BLaER1 (cell line): ENCODE results near the gene ERG.
A peak's percentile ranks its signal among the peaks of the same experiment; 100 is the strongest.

Experiments used
- H3K27ac ChIP-seq: shearing (Covaris generic); formaldehyde crosslinking; 2 replicates; pipeline ENCODE4 v1.8.1; 2022
- H3K27me3 ChIP-seq: shearing (Covaris generic); formaldehyde crosslinking; 2 replicates; pipeline ENCODE4 v1.8.1; 2022
- H3K36me3 ChIP-seq: shearing (Covaris generic); formaldehyde crosslinking; 2 replicates; pipeline ENCODE4 v1.8.1; 2022
- H3K4me1 ChIP-seq: shearing (Covaris generic); formaldehyde crosslinking; 2 replicates; pipeline ENCODE4 v1.8.1; 2022
- H3K4me2 ChIP-seq: shearing (Covaris generic); formaldehyde crosslinking; 2 replicates; pipeline ENCODE4 v1.8.1; 2022
- H3K4me3 ChIP-seq: shearing (Covaris generic); formaldehyde crosslinking; 2 replicates; pipeline ENCODE4 v1.8.1; 2022
- H3K9ac ChIP-seq: shearing (Covaris generic); formaldehyde crosslinking; 2 replicates; pipeline ENCODE4 v1.8.1; 2022
- H3K9me3 ChIP-seq: shearing (Covaris generic); formaldehyde crosslinking; 2 replicates; pipeline ENCODE4 v1.8.1; 2022
- H4K20me1 ChIP-seq: shearing (Covaris generic); formaldehyde crosslinking; 2 replicates; pipeline ENCODE4 v1.8.1; 2022
- Cebpa-rat ChIP-seq: shearing (Covaris generic); IDR thresholded peaks from 2 replicates; pipeline ENCODE4 v1.8.1; 2022

Gene ERG

GRCh38 chr21:38358666-38359065 is 139.6 kb downstream of the ERG start:
- H3K4me3 ChIP-seq = no peak overlapping the region
- no peaks in the 10 kb centered on the region for H3K36me3 ChIP-seq
- H3K27me3 ChIP-seq = no peaks in the 10 kb centered on the region
- H3K4me2 ChIP-seq = no peak overlapping the region
- no peaks in the 10 kb centered on the region for H3K9me3 ChIP-seq
- no peak overlapping the region for H3K27ac ChIP-seq
- peaks cover 21% of the 10 kb centered on the region for H3K4me1 ChIP-seq
- H4K20me1 ChIP-seq = no peaks in the 10 kb centered on the region
- no peak for TF ChIP-seq Cebpa-rat
- H3K9ac ChIP-seq = no peak overlapping the region

GRCh38 chr21:38358098-38358497 is 140.2 kb downstream of the ERG start:
- no peak overlapping the region for H3K4me2 ChIP-seq

GRCh38 chr21:38356883-38357625 is 141.2 kb downstream of the ERG start:
- H3K27me3 ChIP-seq = no peaks in the 10 kb centered on the region
- no peaks in the 10 kb centered on the region for H4K20me1 ChIP-seq
- no peaks in the 10 kb centered on the region for H3K36me3 ChIP-seq
- peak overlapping the region; percentile 22 for H3K4me2 ChIP-seq
- peaks cover 27% of the 10 kb centered on the region for H3K4me1 ChIP-seq
- peak overlapping the region; percentile 51 for H3K27ac ChIP-seq
- TF ChIP-seq Cebpa-rat = no peak
- H3K9ac ChIP-seq = no peak overlapping the region
- no peak overlapping the region for H3K4me3 ChIP-seq
- no peaks in the 10 kb centered on the region for H3K9me3 ChIP-seq

More at GRCh38 chr21:38358098-38358497, 140.2 kb downstream of the ERG start:
- Histone ChIP-seq H3K27me3 (no peaks in the 10 kb centered on the region), H3K36me3 (no peaks in the 10 kb centered on the region), H4K20me1 (no peaks in the 10 kb centered on the region), H3K4me1 (peaks cover 21% of the 10 kb centered on the region), H3K9ac (no peak overlapping the region), H3K9me3 (no peaks in the 10 kb centered on the region), H3K27ac (no peak overlapping the region), H3K4me3 (no peak overlapping the region)
- no peak for TF ChIP-seq Cebpa-rat

- no peaks in the 10 kb centered on the region for H3K27me3 ChIP-seq
- 0 out of 2 replicates have a peak overlapping the region, but pooled peaks have one; percentile 9 for H3K9ac ChIP-seq
- no peaks in the 10 kb centered on the region for H3K36me3 ChIP-seq
- H4K20me1 ChIP-seq = no peaks in the 10 kb centered on the region
- peak overlapping the region; percentile 22 for H3K4me2 ChIP-seq
- no peak overlapping the region for H3K4me3 ChIP-seq
- H3K4me1 ChIP-seq = peaks cover 36% of the 10 kb centered on the region
- TF ChIP-seq Cebpa-rat = no peak
- H3K27ac ChIP-seq = peak overlapping the region; percentile 51
- no peaks in the 10 kb centered on the region for H3K9me3 ChIP-seq
Observed at GRCh38 chr21:38355992-38356781, 142.1 kb downstream of the ERG start.

GRCh38 chr21:38355353-38355752 is 142.9 kb downstream of the ERG start:
- no peak for TF ChIP-seq Cebpa-rat
- Histone ChIP-seq H3K4me3 (no peak overlapping the region), H3K27me3 (no peaks in the 10 kb centered on the region), H4K20me1 (no peaks in the 10 kb centered on the region), H3K4me2 (no peak overlapping the region), H3K36me3 (no peaks in the 10 kb centered on the region), H3K4me1 (peaks cover 43% of the 10 kb centered on the region), H3K9me3 (no peaks in the 10 kb centered on the region), H3K27ac (peak overlapping the region; percentile 19; the same call in 1 of the 2 replicates), H3K9ac (0 out of 2 replicates have a peak overlapping the region, but pooled peaks have one; percentile 9)

- Histone ChIP-seq H3K9ac (no peak overlapping the region), H3K36me3 (no peaks in the 10 kb centered on the region), H3K4me3 (no peak overlapping the region), H3K4me1 (peaks cover 49% of the 10 kb centered on the region), H3K27ac (no peak overlapping the region), H3K9me3 (no peaks in the 10 kb centered on the region), H3K4me2 (no peak overlapping the region), H3K27me3 (no peaks in the 10 kb centered on the region), H4K20me1 (no peaks in the 10 kb centered on the region)
- TF ChIP-seq Cebpa-rat = no peak
Observed at GRCh38 chr21:38354746-38355145, 143.5 kb downstream of the ERG start.

- no peak overlapping the region for H3K27ac ChIP-seq
- TF ChIP-seq Cebpa-rat = no peak
- no peaks in the 10 kb centered on the region for H3K27me3 ChIP-seq
- H3K36me3 ChIP-seq = no peaks in the 10 kb centered on the region
- no peak overlapping the region for H3K4me3 ChIP-seq
- no peak overlapping the region for H3K4me2 ChIP-seq
- H3K9me3 ChIP-seq = no peaks in the 10 kb centered on the region
- H3K9ac ChIP-seq = no peak overlapping the region
- no peaks in the 10 kb centered on the region for H4K20me1 ChIP-seq
- H3K4me1 ChIP-seq = peaks cover 54% of the 10 kb centered on the region
Observed at GRCh38 chr21:38354231-38354630, 144.0 kb downstream of the ERG start.

GRCh38 chr21:38352536-38353219 is 145.6 kb downstream of the ERG start:
- Histone ChIP-seq H3K4me3 (no peak overlapping the region), H3K27ac (no peak overlapping the region), H3K4me1 (peaks cover 61% of the 10 kb centered on the region), H3K27me3 (no peaks in the 10 kb centered on the region), H3K4me2 (peak overlapping the region; percentile 30), H4K20me1 (no peaks in the 10 kb centered on the region), H3K36me3 (no peaks in the 10 kb centered on the region), H3K9me3 (no peaks in the 10 kb centered on the region), H3K9ac (no peak overlapping the region)
- no peak for TF ChIP-seq Cebpa-rat

GRCh38 chr21:38351961-38352521 is 146.2 kb downstream of the ERG start:
- Histone ChIP-seq H3K9ac (no peak overlapping the region), H3K4me1 (peaks cover 57% of the 10 kb centered on the region), H4K20me1 (no peaks in the 10 kb centered on the region), H3K36me3 (no peaks in the 10 kb centered on the region), H3K27me3 (no peaks in the 10 kb centered on the region), H3K9me3 (no peaks in the 10 kb centered on the region), H3K4me3 (no peak overlapping the region), H3K4me2 (peak overlapping the region; percentile 30), H3K27ac (no peak overlapping the region)
- TF ChIP-seq Cebpa-rat = no peak
